Measurements from ENCODE around the gene GNAQ. TPM values are rescaled to one million over a fixed set of nuclear protein-coding genes. Genes with fewer than 3 reads are reported as not detected.

GNAQ gene
- total RNA-seq, 1 experiment from 2014 or later: 34.1 TPM

- intact Hi-C loops (cut with micrococcal nuclease; ENCODE audit: unreplicated experiment): no loop called here
- CTCF ChIA-PET: no interaction called here
- Mint-ChIP-seq H3K27me3 (ENCODE audit: unreplicated experiment) (no peaks in the 10 kb centered on the region), H3K36me3 (ENCODE audit: insufficient read depth, unreplicated experiment) (no peaks in the 10 kb centered on the region), H3K4me1 (ENCODE audit: low read depth, unreplicated experiment) (peaks cover 19% of the 10 kb centered on the region), H3K9me3 (ENCODE audit: low read depth, unreplicated experiment) (no peaks in the 10 kb centered on the region), H3K4me3 (ENCODE audit: low read depth, unreplicated experiment) (no peak overlapping the region), H3K27ac (ENCODE audit: unreplicated experiment) (no peak overlapping the region)
- DNase-seq: no peak
- TF ChIP-seq, protein P1, sequence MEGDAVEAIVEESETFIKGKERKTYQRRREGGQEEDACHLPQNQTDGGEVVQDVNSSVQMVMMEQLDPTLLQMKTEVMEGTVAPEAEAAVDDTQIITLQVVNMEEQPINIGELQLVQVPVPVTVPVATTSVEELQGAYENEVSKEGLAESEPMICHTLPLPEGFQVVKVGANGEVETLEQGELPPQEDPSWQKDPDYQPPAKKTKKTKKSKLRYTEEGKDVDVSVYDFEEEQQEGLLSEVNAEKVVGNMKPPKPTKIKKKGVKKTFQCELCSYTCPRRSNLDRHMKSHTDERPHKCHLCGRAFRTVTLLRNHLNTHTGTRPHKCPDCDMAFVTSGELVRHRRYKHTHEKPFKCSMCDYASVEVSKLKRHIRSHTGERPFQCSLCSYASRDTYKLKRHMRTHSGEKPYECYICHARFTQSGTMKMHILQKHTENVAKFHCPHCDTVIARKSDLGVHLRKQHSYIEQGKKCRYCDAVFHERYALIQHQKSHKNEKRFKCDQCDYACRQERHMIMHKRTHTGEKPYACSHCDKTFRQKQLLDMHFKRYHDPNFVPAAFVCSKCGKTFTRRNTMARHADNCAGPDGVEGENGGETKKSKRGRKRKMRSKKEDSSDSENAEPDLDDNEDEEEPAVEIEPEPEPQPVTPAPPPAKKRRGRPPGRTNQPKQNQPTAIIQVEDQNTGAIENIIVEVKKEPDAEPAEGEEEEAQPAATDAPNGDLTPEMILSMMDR (IDR thresholded peaks at IDR 0.05; ENCODE audit: unreplicated experiment): no peak
- BruUV-seq (replicated peaks): no TSS peak
Measured at GRCh38 chr9:78001946-78002731, 29.5 kb downstream of the GNAQ start.

DNA sequence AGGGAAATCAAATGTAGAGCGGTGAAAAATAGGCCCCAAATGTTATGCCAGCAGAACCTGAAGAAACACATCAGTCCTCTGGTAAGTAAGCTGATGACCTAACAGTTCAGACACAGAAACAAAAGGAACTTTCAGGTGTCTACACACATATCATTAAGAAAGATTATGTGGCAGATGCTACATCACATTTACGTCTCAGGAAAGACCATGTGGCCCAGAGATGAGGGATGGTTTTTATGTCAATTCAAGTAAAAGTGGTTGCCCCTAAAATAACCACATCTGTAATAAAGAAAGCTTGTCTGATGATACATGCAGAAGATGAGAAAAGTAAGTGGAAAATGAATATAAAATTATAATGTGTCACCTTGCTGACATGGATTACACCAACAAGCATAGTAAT lies 31.4 kb downstream of the GNAQ start:
- DNase-seq: no peak
- no peak overlapping the region for H3K4me3 Mint-ChIP-seq (ENCODE audit: low read depth, unreplicated experiment)
- TF ChIP-seq, protein P1 (IDR thresholded peaks at IDR 0.05; ENCODE audit: unreplicated experiment): no peak
- intact Hi-C loops (cut with micrococcal nuclease; ENCODE audit: unreplicated experiment): no loop called here
- no peaks in the 10 kb centered on the region for H3K9me3 Mint-ChIP-seq (ENCODE audit: low read depth, unreplicated experiment)
- CTCF ChIA-PET: no interaction called here
- no TSS peak for BruUV-seq (replicated peaks)
- peaks cover 19% of the 10 kb centered on the region for H3K4me1 Mint-ChIP-seq (ENCODE audit: low read depth, unreplicated experiment)
- no peak overlapping the region for H3K27ac Mint-ChIP-seq (ENCODE audit: unreplicated experiment)
- no peaks in the 10 kb centered on the region for H3K27me3 Mint-ChIP-seq (ENCODE audit: unreplicated experiment)
- H3K36me3 Mint-ChIP-seq (ENCODE audit: insufficient read depth, unreplicated experiment): no peaks in the 10 kb centered on the region

GRCh38 chr9:77999231-77999631 lies 32.4 kb downstream of the GNAQ start:
- no peak for DNase-seq
- BruUV-seq (replicated peaks): no TSS peak
- Mint-ChIP-seq H3K9me3 (ENCODE audit: low read depth, unreplicated experiment) (no peaks in the 10 kb centered on the region), H3K4me3 (ENCODE audit: low read depth, unreplicated experiment) (no peak overlapping the region), H3K27ac (ENCODE audit: unreplicated experiment) (no peak overlapping the region), H3K27me3 (ENCODE audit: unreplicated experiment) (no peaks in the 10 kb centered on the region), H3K36me3 (ENCODE audit: insufficient read depth, unreplicated experiment) (no peaks in the 10 kb centered on the region), H3K4me1 (ENCODE audit: low read depth, unreplicated experiment) (peaks cover 10% of the 10 kb centered on the region)
- CTCF ChIA-PET: no interaction called here
- TF ChIP-seq, protein P1 (IDR thresholded peaks at IDR 0.05; ENCODE audit: unreplicated experiment): no peak
- intact Hi-C loops (cut with micrococcal nuclease; ENCODE audit: unreplicated experiment): no loop called here

DNA sequence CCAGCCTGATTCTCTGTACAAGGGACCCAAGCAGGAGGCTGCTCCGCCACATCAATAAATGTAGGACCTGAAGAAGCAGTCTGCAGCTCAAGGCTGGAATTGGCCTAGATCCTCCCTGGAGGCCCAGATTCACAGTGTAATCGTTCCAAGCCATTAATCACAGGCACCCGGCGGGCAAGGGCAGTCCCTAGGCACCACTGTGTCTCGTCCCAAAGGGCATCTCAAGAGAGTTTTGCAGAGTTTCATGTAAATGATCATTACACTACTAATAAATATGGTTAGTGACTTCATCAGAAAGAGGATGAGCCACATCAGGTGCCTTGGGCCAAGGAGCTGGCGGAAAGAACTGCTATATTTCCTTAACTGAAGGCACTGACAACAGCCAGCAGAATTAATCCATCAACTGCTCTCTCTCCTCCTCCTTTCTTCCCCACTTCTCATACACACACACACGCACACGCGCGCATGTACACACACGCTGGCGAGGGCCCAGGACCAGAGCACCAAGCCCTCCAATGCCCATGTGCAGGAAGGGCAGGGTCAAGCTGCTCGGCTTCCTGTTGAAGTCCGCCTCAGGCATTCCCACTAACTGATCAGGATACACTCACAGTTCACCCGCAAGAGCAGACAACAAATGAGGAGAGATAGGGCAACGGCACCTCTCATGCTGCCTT lies 33.9 kb downstream of the GNAQ start:
- no peak for DNase-seq
- Mint-ChIP-seq H3K9me3 (ENCODE audit: low read depth, unreplicated experiment) (no peaks in the 10 kb centered on the region), H3K27me3 (ENCODE audit: unreplicated experiment) (no peaks in the 10 kb centered on the region), H3K4me3 (ENCODE audit: low read depth, unreplicated experiment) (no peak overlapping the region), H3K27ac (ENCODE audit: unreplicated experiment) (no peak overlapping the region), H3K4me1 (ENCODE audit: low read depth, unreplicated experiment) (peaks cover 8% of the 10 kb centered on the region), H3K36me3 (ENCODE audit: insufficient read depth, unreplicated experiment) (no peaks in the 10 kb centered on the region)
- CTCF ChIA-PET: no interaction called here
- intact Hi-C loops (cut with micrococcal nuclease; ENCODE audit: unreplicated experiment): no loop called here
- BruUV-seq (replicated peaks): no TSS peak
- TF ChIP-seq, protein P1 (IDR thresholded peaks at IDR 0.05; ENCODE audit: unreplicated experiment): no peak
